Measurements from ENCODE around the gene SYCP2.

DNA sequence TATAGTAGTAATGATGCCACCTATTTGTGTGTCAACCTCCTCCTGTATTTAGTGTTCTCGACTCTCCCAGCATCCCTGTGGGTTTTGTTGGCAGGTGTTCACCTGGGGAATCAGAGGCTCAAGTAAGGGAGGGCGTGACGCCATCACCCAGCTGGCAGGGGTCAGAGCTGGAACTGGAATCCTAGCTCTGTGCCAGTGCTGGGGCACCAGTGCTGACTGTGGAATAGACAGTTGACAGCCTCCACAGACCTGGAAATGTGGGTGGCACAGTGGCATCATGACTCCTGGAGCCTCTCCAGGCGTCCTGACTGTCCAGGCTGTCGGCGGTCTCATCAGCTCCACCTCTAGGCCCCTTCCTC is 102.8 kb downstream of the SYCP2 start:
- TF ChIP-seq, protein P1, sequence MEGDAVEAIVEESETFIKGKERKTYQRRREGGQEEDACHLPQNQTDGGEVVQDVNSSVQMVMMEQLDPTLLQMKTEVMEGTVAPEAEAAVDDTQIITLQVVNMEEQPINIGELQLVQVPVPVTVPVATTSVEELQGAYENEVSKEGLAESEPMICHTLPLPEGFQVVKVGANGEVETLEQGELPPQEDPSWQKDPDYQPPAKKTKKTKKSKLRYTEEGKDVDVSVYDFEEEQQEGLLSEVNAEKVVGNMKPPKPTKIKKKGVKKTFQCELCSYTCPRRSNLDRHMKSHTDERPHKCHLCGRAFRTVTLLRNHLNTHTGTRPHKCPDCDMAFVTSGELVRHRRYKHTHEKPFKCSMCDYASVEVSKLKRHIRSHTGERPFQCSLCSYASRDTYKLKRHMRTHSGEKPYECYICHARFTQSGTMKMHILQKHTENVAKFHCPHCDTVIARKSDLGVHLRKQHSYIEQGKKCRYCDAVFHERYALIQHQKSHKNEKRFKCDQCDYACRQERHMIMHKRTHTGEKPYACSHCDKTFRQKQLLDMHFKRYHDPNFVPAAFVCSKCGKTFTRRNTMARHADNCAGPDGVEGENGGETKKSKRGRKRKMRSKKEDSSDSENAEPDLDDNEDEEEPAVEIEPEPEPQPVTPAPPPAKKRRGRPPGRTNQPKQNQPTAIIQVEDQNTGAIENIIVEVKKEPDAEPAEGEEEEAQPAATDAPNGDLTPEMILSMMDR (IDR thresholded peaks at IDR 0.05; ENCODE audit: insufficient read depth, low read length, poor library complexity, severe bottlenecking): no peak
- no peak for TF ChIP-seq EZH2phosphoT487 (conservative IDR thresholded peaks at IDR 0.05; ENCODE audit: low read length)

All from SU-DHL-6 (cell line).